Measurements from ENCODE around the gene ENDOD1. TPM values are rescaled to one million over a fixed set of nuclear protein-coding genes. Genes with fewer than 3 reads are reported as not detected.

Gene ENDOD1
- polyA plus RNA-seq (2013, experiment 1 of 2), result 1.6 TPM
- 1.5 TPM for polyA plus RNA-seq (2013, experiment 2 of 2)

GRCh38 chr11:95089620-95090542 lies at the start of gene ENDOD1:
Gene ENDOD1 (plus strand): TSS chr11:95089846. CDS start chr11:95089928, 82 bp downstream.
- peak within 1 kb of the TSS; percentile 91 for H3K56ac ChIP-seq (ENCODE audit: low read length)
- no peaks in the 10 kb centered on the region for H3K36me3 ChIP-seq (ENCODE audit: control insufficient read depth, insufficient read depth, low read length)
- H3K4me1 ChIP-seq (ENCODE audit: control insufficient read depth, low read depth, low read length), result peaks cover 3% of the 10 kb centered on the region
- H3K27ac ChIP-seq (ENCODE audit: low read depth, low read length), result no peak within 1 kb of the TSS
- peak within 1 kb of the TSS; percentile 89 for H3K4me2 ChIP-seq (ENCODE audit: low read length)
- no peaks in the 10 kb centered on the region for H3K79me1 ChIP-seq (ENCODE audit: low read length)
- H3K4ac ChIP-seq (ENCODE audit: low read depth, low read length), result no peak within 1 kb of the TSS
- no peak within 1 kb of the TSS for H4K5ac ChIP-seq (ENCODE audit: low read length)
- peak; percentile 88 for DNase-seq
- H2AK5ac ChIP-seq (ENCODE audit: low read length), result no peak within 1 kb of the TSS
- peak within 1 kb of the TSS; percentile 57 for H3K4me3 ChIP-seq (ENCODE audit: low read length)
- WGBS (ENCODE audit: extremely low coverage, insufficient coverage, low lambda C conversion rate), result no CpG with 5 or more reads among the region's 106 CpGs
- H3K23ac ChIP-seq (ENCODE audit: low read length), result no peak within 1 kb of the TSS
- peak within 1 kb of the TSS; percentile 71 for H3K9ac ChIP-seq (ENCODE audit: low read length)
- no peak within 1 kb of the TSS for H2BK120ac ChIP-seq (ENCODE audit: low read depth, low read length)
- H3K18ac ChIP-seq (ENCODE audit: low read length), result no peak within 1 kb of the TSS
- H2BK5ac ChIP-seq (ENCODE audit: low read length), result no peak within 1 kb of the TSS
- no peaks in the 10 kb centered on the region for H3K79me2 ChIP-seq (ENCODE audit: control insufficient read depth, insufficient read depth, low read length)
- no peak within 1 kb of the TSS for H2BK15ac ChIP-seq (replicated peaks; ENCODE audit: low read depth)
- H4K8ac ChIP-seq (ENCODE audit: low read depth, low read length), result no peak within 1 kb of the TSS
- peaks cover 3% of the 10 kb centered on the region for H3K27me3 ChIP-seq (ENCODE audit: insufficient read depth, low read length, poor library complexity)

GRCh38 chr11:95042239-95042638 lies 47.4 kb upstream of the ENDOD1 start:
- Histone ChIP-seq H2BK15ac (replicated peaks; ENCODE audit: low read depth) (no peak overlapping the region), H3K4ac (ENCODE audit: low read depth, low read length) (no peak overlapping the region)
- no CpG with 5 or more reads among the region's 1 CpG for WGBS (ENCODE audit: extremely low coverage, insufficient coverage, low lambda C conversion rate)

GRCh38 chr11:95042906-95043305 lies 46.7 kb upstream of the ENDOD1 start:
- Histone ChIP-seq H2BK120ac (ENCODE audit: low read depth, low read length) (no peak overlapping the region), H3K4me1 (ENCODE audit: control insufficient read depth, low read depth, low read length) (no peaks in the 10 kb centered on the region), H2BK5ac (ENCODE audit: low read length) (no peak overlapping the region), H3K4ac (ENCODE audit: low read depth, low read length) (no peak overlapping the region), H3K79me2 (ENCODE audit: control insufficient read depth, insufficient read depth, low read length) (no peaks in the 10 kb centered on the region), H4K5ac (ENCODE audit: low read length) (no peak overlapping the region), H3K79me1 (ENCODE audit: low read length) (no peaks in the 10 kb centered on the region), H3K27ac (ENCODE audit: low read depth, low read length) (no peak overlapping the region), H2AK5ac (ENCODE audit: low read length) (no peak overlapping the region), H2BK15ac (replicated peaks; ENCODE audit: low read depth) (no peak overlapping the region), H3K56ac (ENCODE audit: low read length) (no peak overlapping the region), H3K4me2 (ENCODE audit: low read length) (no peak overlapping the region), H3K18ac (ENCODE audit: low read length) (no peak overlapping the region), H3K23ac (ENCODE audit: low read length) (no peak overlapping the region), H3K27me3 (ENCODE audit: insufficient read depth, low read length, poor library complexity) (no peaks in the 10 kb centered on the region), H3K4me3 (ENCODE audit: low read length) (no peak overlapping the region), H3K9ac (ENCODE audit: low read length) (no peak overlapping the region), H3K36me3 (ENCODE audit: control insufficient read depth, insufficient read depth, low read length) (no peaks in the 10 kb centered on the region), H4K8ac (ENCODE audit: low read depth, low read length) (no peak overlapping the region)
- DNase-seq, result no peak
- WGBS (ENCODE audit: extremely low coverage, insufficient coverage, low lambda C conversion rate), result no CpG with 5 or more reads among the region's 3 CpGs

More at GRCh38 chr11:95042239-95042638, 47.4 kb upstream of the ENDOD1 start:
- H3K79me1 ChIP-seq (ENCODE audit: low read length), result no peaks in the 10 kb centered on the region
- H3K27me3 ChIP-seq (ENCODE audit: insufficient read depth, low read length, poor library complexity), result no peaks in the 10 kb centered on the region
- H4K5ac ChIP-seq (ENCODE audit: low read length), result no peak overlapping the region
- DNase-seq, result no peak
- H2BK5ac ChIP-seq (ENCODE audit: low read length), result no peak overlapping the region
- no peak overlapping the region for H3K27ac ChIP-seq (ENCODE audit: low read depth, low read length)
- H3K18ac ChIP-seq (ENCODE audit: low read length), result no peak overlapping the region
- no peak overlapping the region for H3K23ac ChIP-seq (ENCODE audit: low read length)
- no peaks in the 10 kb centered on the region for H3K4me1 ChIP-seq (ENCODE audit: control insufficient read depth, low read depth, low read length)
- no peak overlapping the region for H2BK120ac ChIP-seq (ENCODE audit: low read depth, low read length)
- H3K79me2 ChIP-seq (ENCODE audit: control insufficient read depth, insufficient read depth, low read length), result no peaks in the 10 kb centered on the region
- H3K56ac ChIP-seq (ENCODE audit: low read length), result no peak overlapping the region
- H3K4me2 ChIP-seq (ENCODE audit: low read length), result no peak overlapping the region
- no peaks in the 10 kb centered on the region for H3K36me3 ChIP-seq (ENCODE audit: control insufficient read depth, insufficient read depth, low read length)
- H4K8ac ChIP-seq (ENCODE audit: low read depth, low read length), result no peak overlapping the region
- no peak overlapping the region for H3K9ac ChIP-seq (ENCODE audit: low read length)
- H2AK5ac ChIP-seq (ENCODE audit: low read length), result no peak overlapping the region
- H3K4me3 ChIP-seq (ENCODE audit: low read length), result no peak overlapping the region

GRCh38 chr11:95044010-95044409 lies 45.6 kb upstream of the ENDOD1 start:
- DNase-seq, result no peak
- H3K56ac ChIP-seq (ENCODE audit: low read length), result no peak overlapping the region
- H2BK5ac ChIP-seq (ENCODE audit: low read length), result no peak overlapping the region
- H3K4ac ChIP-seq (ENCODE audit: low read depth, low read length), result no peak overlapping the region
- no peaks in the 10 kb centered on the region for H3K36me3 ChIP-seq (ENCODE audit: control insufficient read depth, insufficient read depth, low read length)
- no peaks in the 10 kb centered on the region for H3K79me1 ChIP-seq (ENCODE audit: low read length)
- no peak overlapping the region for H2AK5ac ChIP-seq (ENCODE audit: low read length)
- H3K18ac ChIP-seq (ENCODE audit: low read length), result no peak overlapping the region
- H3K23ac ChIP-seq (ENCODE audit: low read length), result no peak overlapping the region
- no peak overlapping the region for H3K9ac ChIP-seq (ENCODE audit: low read length)
- no peak overlapping the region for H3K4me2 ChIP-seq (ENCODE audit: low read length)
- no peak overlapping the region for H2BK120ac ChIP-seq (ENCODE audit: low read depth, low read length)
- no peak overlapping the region for H3K4me3 ChIP-seq (ENCODE audit: low read length)
- H4K8ac ChIP-seq (ENCODE audit: low read depth, low read length), result no peak overlapping the region
- H2BK15ac ChIP-seq (replicated peaks; ENCODE audit: low read depth), result no peak overlapping the region
- H3K79me2 ChIP-seq (ENCODE audit: control insufficient read depth, insufficient read depth, low read length), result no peaks in the 10 kb centered on the region
- H3K27ac ChIP-seq (ENCODE audit: low read depth, low read length), result no peak overlapping the region
- H4K5ac ChIP-seq (ENCODE audit: low read length), result no peak overlapping the region
- H3K4me1 ChIP-seq (ENCODE audit: control insufficient read depth, low read depth, low read length), result no peaks in the 10 kb centered on the region
- H3K27me3 ChIP-seq (ENCODE audit: insufficient read depth, low read length, poor library complexity), result no peaks in the 10 kb centered on the region
- no CpG with 5 or more reads among the region's 4 CpGs for WGBS (ENCODE audit: extremely low coverage, insufficient coverage, low lambda C conversion rate)

- no peaks in the 10 kb centered on the region for H3K79me1 ChIP-seq (ENCODE audit: low read length)
- H3K27ac ChIP-seq (ENCODE audit: low read depth, low read length), result no peak overlapping the region
- H4K8ac ChIP-seq (ENCODE audit: low read depth, low read length), result no peak overlapping the region
- no peak overlapping the region for H3K56ac ChIP-seq (ENCODE audit: low read length)
- H2BK120ac ChIP-seq (ENCODE audit: low read depth, low read length), result no peak overlapping the region
- H3K27me3 ChIP-seq (ENCODE audit: insufficient read depth, low read length, poor library complexity), result no peaks in the 10 kb centered on the region
- no peak overlapping the region for H3K4ac ChIP-seq (ENCODE audit: low read depth, low read length)
- no peaks in the 10 kb centered on the region for H3K4me1 ChIP-seq (ENCODE audit: control insufficient read depth, low read depth, low read length)
- H3K79me2 ChIP-seq (ENCODE audit: control insufficient read depth, insufficient read depth, low read length), result no peaks in the 10 kb centered on the region
- H2AK5ac ChIP-seq (ENCODE audit: low read length), result no peak overlapping the region
- H3K23ac ChIP-seq (ENCODE audit: low read length), result no peak overlapping the region
- H2BK5ac ChIP-seq (ENCODE audit: low read length), result no peak overlapping the region
- no peak overlapping the region for H3K4me2 ChIP-seq (ENCODE audit: low read length)
- no peaks in the 10 kb centered on the region for H3K36me3 ChIP-seq (ENCODE audit: control insufficient read depth, insufficient read depth, low read length)
- H3K9ac ChIP-seq (ENCODE audit: low read length), result no peak overlapping the region
- no peak overlapping the region for H4K5ac ChIP-seq (ENCODE audit: low read length)
- no peak overlapping the region for H2BK15ac ChIP-seq (replicated peaks; ENCODE audit: low read depth)
- H3K18ac ChIP-seq (ENCODE audit: low read length), result no peak overlapping the region
- DNase-seq, result no peak
- no peak overlapping the region for H3K4me3 ChIP-seq (ENCODE audit: low read length)
Observed at GRCh38 chr11:95045812-95046211, 43.8 kb upstream of the ENDOD1 start.

Data from mesendoderm (in vitro differentiated cells).